ENCODE data around the gene LDLR.
A peak's percentile ranks its signal among the peaks of the same experiment; 100 is the strongest.
"Not testable (repeated sequence)": the region's sequence is repeated elsewhere in the genome, so short reads cannot be mapped to it uniquely, and the experiment has no call there.

LDLR gene

GRCh38 chr19:11140896-11141295 is 51.6 kb downstream of the LDLR start:
- DNase-seq (ENCODE audit: low spot score), result no peak

- peak; percentile 70 for DNase-seq (ENCODE audit: low spot score)
Observed at GRCh38 chr19:11141937-11142527, 52.8 kb downstream of the LDLR start.

GRCh38 chr19:11142528-11143171 is 53.4 kb downstream of the LDLR start:
- DNase-seq (ENCODE audit: low spot score), result peak; percentile 96

- DNase-seq (ENCODE audit: low spot score), result no peak
Observed at GRCh38 chr19:11145536-11145924, 56.3 kb downstream of the LDLR start.

GRCh38 chr19:11148001-11148400 is 58.7 kb downstream of the LDLR start:
- DNase-seq (ENCODE audit: low spot score), result no peak

- no peak for DNase-seq (ENCODE audit: low spot score)
Observed at GRCh38 chr19:11151181-11151580, 61.9 kb downstream of the LDLR start.

- peak; percentile 84 for DNase-seq (ENCODE audit: low spot score)
Observed at GRCh38 chr19:11152318-11153062, 63.2 kb downstream of the LDLR start.

- DNase-seq (ENCODE audit: low spot score), result no peak
Observed at GRCh38 chr19:11154683-11155047, 65.4 kb downstream of the LDLR start.

- peak; percentile 98 for DNase-seq (ENCODE audit: low spot score)
Observed at GRCh38 chr19:11155373-11156120, 66.3 kb downstream of the LDLR start, which contains the start of gene SPC24. Gene SPC24, minus strand, starts transcription at chr19:11155782. Its CDS starts 6 bp downstream, at chr19:11155776.

GRCh38 chr19:11159598-11160439 is 70.6 kb downstream of the LDLR start:
- DNase-seq (ENCODE audit: low spot score), result no peak

- DNase-seq (ENCODE audit: low spot score), result not testable (repeated sequence)
Observed at GRCh38 chr19:11160440-11160768, 71.1 kb downstream of the LDLR start.

GRCh38 chr19:11164296-11164695 is 75.0 kb downstream of the LDLR start:
- DNase-seq (ENCODE audit: low spot score), result no peak

- DNase-seq (ENCODE audit: low spot score), result no peak
Observed at GRCh38 chr19:11164879-11165406, 75.7 kb downstream of the LDLR start.

- no peak for DNase-seq (ENCODE audit: low spot score)
Observed at GRCh38 chr19:11165486-11166030, 76.3 kb downstream of the LDLR start.

- DNase-seq (ENCODE audit: low spot score), result no peak
Observed at GRCh38 chr19:11166281-11167142, 77.2 kb downstream of the LDLR start.

- peak; percentile 99 for DNase-seq (ENCODE audit: low spot score)
Observed at GRCh38 chr19:11168568-11168967, 79.3 kb downstream of the LDLR start.

GRCh38 chr19:11169896-11170678 is 80.8 kb downstream of the LDLR start:
- DNase-seq (ENCODE audit: low spot score), result no peak

- no peak for DNase-seq (ENCODE audit: low spot score)
Observed at GRCh38 chr19:11171144-11171543, 81.9 kb downstream of the LDLR start.

- no peak for DNase-seq (ENCODE audit: low spot score)
Observed at GRCh38 chr19:11172576-11172975, 83.3 kb downstream of the LDLR start.

Data from kidney tubule cell (primary cell).